PC-9 (cell line): ENCODE results near the gene CDH1.

ENCODE experiments used
- CTCF ChIP-seq: fragments of 200-600 bp; sonication (generic); conservative IDR thresholded peaks from 2 replicates; pipeline ENCODE4 v1.6.1; 2017; ENCODE audit warnings: mixed run types, antibody characterized with exemption, mild to moderate bottlenecking, moderate library complexity
- EZH2 ChIP-seq: fragments of 200-600 bp; sonication (generic); IDR thresholded peaks from 2 replicates; pipeline ENCODE4 v1.8.0; 2017; ENCODE audit warnings: antibody characterized with exemption, low read depth

- TF ChIP-seq EZH2, result no peak
- no peak for TF ChIP-seq CTCF
These were observed 40.6 kb upstream of the CDH1 start for GRCh38 chr16:68696514-68696913.
